Parathyroid adenoma (tissue), 2 donors: ENCODE results near the gene TENT5C.

Source experiments
- H2AFZ ChIP-seq: fragments of 300-600 bp; sonication (generic); one replicate; pipeline ENCODE4 v1.7.0; 2017; ENCODE audit warnings: antibody characterized with exemption, mild to moderate bottlenecking
- H3K27ac ChIP-seq: fragments of 300-600 bp; sonication (generic); one replicate; pipeline ENCODE4 v1.7.0; 2017
- H3K27me3 ChIP-seq: fragments of 300-600 bp; sonication (generic); one replicate; pipeline ENCODE4 v1.7.0; 2017; ENCODE audit warnings: low read length; ENCODE audit not compliant: control insufficient read depth, insufficient read depth
- H3K36me3 ChIP-seq: fragments of 300-600 bp; sonication (generic); one replicate; pipeline ENCODE4 v1.7.0; 2017; ENCODE audit warnings: low read length; ENCODE audit not compliant: control insufficient read depth, insufficient read depth
- H3K4me1 ChIP-seq: fragments of 300-600 bp; sonication (generic); one replicate; pipeline ENCODE4 v1.7.0; 2017; ENCODE audit warnings: control low read depth
- H3K4me2 ChIP-seq: fragments of 300-600 bp; sonication (generic); one replicate; pipeline ENCODE4 v1.7.0; 2017; ENCODE audit warnings: low read length
- H3K4me3 ChIP-seq: fragments of 300-600 bp; sonication (generic); one replicate; pipeline ENCODE4 v1.7.0; 2017; ENCODE audit warnings: low read depth, low read length
- H3K79me2 ChIP-seq: fragments of 300-600 bp; sonication (generic); one replicate; pipeline ENCODE4 v1.7.0; 2017; ENCODE audit warnings: control low read depth
- H3K9ac ChIP-seq: fragments of 300-600 bp; sonication (generic); one replicate; pipeline ENCODE4 v1.7.0; 2017; ENCODE audit warnings: mild to moderate bottlenecking
- H3K9me3 ChIP-seq: fragments of 300-600 bp; sonication (generic); one replicate; pipeline ENCODE4 v1.7.0; 2017; ENCODE audit warnings: low read length; ENCODE audit not compliant: control insufficient read depth
- CTCF ChIP-seq: fragments of 300-600 bp; sonication (generic); IDR thresholded peaks from one replicate; pipeline ENCODE4 v1.7.0; 2017; ENCODE audit warnings: antibody characterized with exemption, mild to moderate bottlenecking
- donor health status: primary hyperparathyroidism.

TENT5C gene

DNA sequence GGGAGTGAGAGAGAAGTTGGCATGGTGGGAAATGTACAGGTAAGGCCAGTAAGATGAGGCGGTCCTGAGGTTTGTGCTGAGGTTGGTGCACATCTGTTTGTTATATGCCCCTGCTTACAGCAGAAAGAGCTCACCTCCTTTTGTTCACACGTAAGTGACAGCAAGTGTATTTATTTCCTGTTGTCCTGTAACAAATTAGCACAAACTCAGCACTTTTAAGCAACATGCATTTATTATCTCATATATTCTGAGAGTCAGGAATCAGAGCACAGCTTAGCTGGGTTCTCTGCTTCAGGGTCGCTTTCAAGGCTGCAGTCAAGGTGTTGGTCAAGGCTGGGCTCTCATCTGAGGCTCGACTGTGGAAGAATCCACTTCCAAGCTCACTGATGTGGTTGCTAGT, 45.8 kb downstream of the TENT5C start:
- no peak overlapping the region for H3K4me3 ChIP-seq
- no peaks in the 10 kb centered on the region for H3K27me3 ChIP-seq
- no peaks in the 10 kb centered on the region for H3K79me2 ChIP-seq
- no peak overlapping the region for H3K9ac ChIP-seq
- no peaks in the 10 kb centered on the region for H3K9me3 ChIP-seq
- no peaks in the 10 kb centered on the region for H3K36me3 ChIP-seq
- TF ChIP-seq CTCF, result no peak
- H2AFZ ChIP-seq, result no peak overlapping the region
- no peak overlapping the region for H3K27ac ChIP-seq
- no peak overlapping the region for H3K4me2 ChIP-seq
- H3K4me1 ChIP-seq, result no peaks in the 10 kb centered on the region

- Histone ChIP-seq H3K9ac (no peak overlapping the region), H3K27ac (no peak overlapping the region), H3K9me3 (no peaks in the 10 kb centered on the region), H2AFZ (no peak overlapping the region), H3K4me1 (no peaks in the 10 kb centered on the region), H3K36me3 (no peaks in the 10 kb centered on the region), H3K79me2 (no peaks in the 10 kb centered on the region), H3K27me3 (no peaks in the 10 kb centered on the region), H3K4me3 (no peak overlapping the region), H3K4me2 (no peak overlapping the region)
- TF ChIP-seq CTCF, result no peak
Measured at GRCh38 chr1:117652421-117652820, 46.6 kb downstream of the TENT5C start.

DNA sequence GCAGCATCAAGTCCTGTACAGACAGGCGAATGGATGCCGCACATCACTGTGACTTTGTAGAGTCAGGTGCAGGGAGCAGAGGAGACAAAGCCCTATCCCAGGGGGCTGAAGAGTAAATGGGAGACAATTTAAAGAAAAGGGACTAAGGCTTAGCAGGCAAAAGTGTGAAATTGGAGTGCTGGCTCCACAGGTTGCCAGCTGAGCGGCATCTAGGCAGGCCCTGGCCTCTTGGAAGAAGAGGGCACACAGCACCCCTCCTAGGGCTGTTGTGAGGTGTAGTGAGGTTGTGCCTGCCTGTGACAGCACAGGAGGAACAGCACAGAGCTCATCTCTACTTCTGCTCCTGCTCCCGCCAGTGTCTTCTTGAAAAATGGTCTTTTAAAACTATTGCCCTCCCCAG, 47.3 kb downstream of the TENT5C start:
- no peak for TF ChIP-seq CTCF
- H3K36me3 ChIP-seq, result no peaks in the 10 kb centered on the region
- no peak overlapping the region for H2AFZ ChIP-seq
- H3K27me3 ChIP-seq, result no peaks in the 10 kb centered on the region
- H3K9ac ChIP-seq, result no peak overlapping the region
- H3K9me3 ChIP-seq, result no peaks in the 10 kb centered on the region
- H3K79me2 ChIP-seq, result no peaks in the 10 kb centered on the region
- H3K4me2 ChIP-seq, result no peak overlapping the region
- H3K27ac ChIP-seq, result no peak overlapping the region
- no peaks in the 10 kb centered on the region for H3K4me1 ChIP-seq
- H3K4me3 ChIP-seq, result no peak overlapping the region

DNA sequence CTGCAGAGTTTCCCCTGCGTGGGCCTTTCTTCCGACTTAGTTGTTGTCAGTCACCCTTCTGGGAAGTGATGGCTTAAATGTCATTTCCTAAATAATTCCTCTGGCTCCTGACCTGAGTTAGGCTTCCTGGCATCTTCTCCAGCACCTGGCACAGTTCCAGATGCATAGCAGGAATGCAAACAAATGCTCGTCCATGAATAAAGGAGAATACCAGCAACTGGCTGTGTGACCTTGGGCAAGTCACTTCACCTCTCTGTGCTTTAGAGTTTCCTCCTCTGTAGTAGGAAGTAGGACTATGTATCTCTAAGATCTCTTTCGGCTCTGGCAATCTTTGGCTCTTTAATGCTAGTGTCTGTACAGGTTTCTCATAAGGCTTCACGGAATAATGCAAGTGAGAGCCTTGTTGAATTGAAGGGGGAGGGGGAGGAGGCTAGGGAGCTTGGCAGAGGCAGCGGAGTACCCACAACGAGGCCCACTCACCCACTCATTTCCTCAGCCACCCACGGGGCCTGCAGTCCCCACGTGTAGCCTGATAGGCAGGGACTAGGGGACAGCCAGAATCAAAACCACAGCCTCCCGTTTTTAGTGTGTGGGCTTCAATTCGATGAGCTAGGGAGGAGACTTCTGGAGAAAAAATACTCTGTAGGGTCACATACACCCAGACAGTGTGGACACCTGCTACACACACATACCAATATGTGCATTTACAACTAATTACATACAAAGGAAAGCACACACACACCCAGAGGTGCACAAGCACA, 48.1 kb downstream of the TENT5C start:
- no peaks in the 10 kb centered on the region for H3K27me3 ChIP-seq
- no peaks in the 10 kb centered on the region for H3K9me3 ChIP-seq
- H3K4me2 ChIP-seq, result no peak overlapping the region
- TF ChIP-seq CTCF, result no peak
- no peak overlapping the region for H2AFZ ChIP-seq
- H3K79me2 ChIP-seq, result no peaks in the 10 kb centered on the region
- H3K9ac ChIP-seq, result no peak overlapping the region
- no peak overlapping the region for H3K27ac ChIP-seq
- H3K4me3 ChIP-seq, result no peak overlapping the region
- no peaks in the 10 kb centered on the region for H3K4me1 ChIP-seq
- H3K36me3 ChIP-seq, result no peaks in the 10 kb centered on the region
